SJCRH30 (cell line): ENCODE data around the gene VOPP1. TPM values are rescaled to one million over a fixed set of nuclear protein-coding genes. Genes with fewer than 3 reads are reported as not detected.
A peak's percentile ranks its signal among the peaks of the same experiment; 100 is the strongest.

ENCODE experiments used
- DNase-seq, 2 experiments: peaks; one replicate each; pipeline ENCODE4 v3.0.0-alpha.2; 2015 to 2020
- H3K27ac ChIP-seq: fragments of 250-450 bp; sonication (Bioruptor Pico); 2 replicates; pipeline ENCODE4 v1.5.1; 2020; ENCODE audit warnings: mild to moderate bottlenecking, moderate library complexity
- H3K27me3 ChIP-seq: fragments of 250-450 bp; sonication (Bioruptor Pico); 2 replicates; pipeline ENCODE4 v1.5.1; 2020; ENCODE audit warnings: mild to moderate bottlenecking, moderate library complexity
- H3K36me3 ChIP-seq: fragments of 250-450 bp; sonication (Bioruptor Pico); 2 replicates; pipeline ENCODE4 v1.5.1; 2020; ENCODE audit warnings: mild to moderate bottlenecking, moderate library complexity
- H3K4me1 ChIP-seq: fragments of 250-450 bp; sonication (Bioruptor Pico); 2 replicates; pipeline ENCODE4 v1.5.1; 2020; ENCODE audit warnings: mild to moderate bottlenecking, moderate library complexity
- H3K4me3 ChIP-seq: fragments of 250-450 bp; sonication (Bioruptor Pico); 2 replicates; pipeline ENCODE4 v1.5.1; 2020; ENCODE audit warnings: mild to moderate bottlenecking, moderate library complexity
- H3K9me3 ChIP-seq: fragments of 250-450 bp; sonication (Bioruptor Pico); replicated peaks from 2 replicates; pipeline ENCODE4 v1.5.1; 2020; ENCODE audit warnings: mild to moderate bottlenecking, moderate library complexity
- total RNA-seq: library from RNA; depleted of rRNA; stranded (reverse); fragments of >200 nt; shearing (Covaris generic); gene quantifications from 2 replicates; pipeline ENCODE4 v1.2.3, GENCODE V29; 2014

Gene VOPP1
- total RNA-seq, 1 experiment from 2014 or later, result 89.8 TPM

GRCh38 chr7:55464422-55464821, 107.9 kb downstream of the VOPP1 start:
- Histone ChIP-seq H3K4me1 (peaks cover 10% of the 10 kb centered on the region), H3K27me3 (no peaks in the 10 kb centered on the region), H3K27ac (no peak overlapping the region), H3K9me3 (peaks cover 9% of the 10 kb centered on the region), H3K4me3 (no peak overlapping the region), H3K36me3 (peaks cover 24% of the 10 kb centered on the region)
- no peak for DNase-seq

GRCh38 chr7:55463686-55464262, 108.5 kb downstream of the VOPP1 start:
- H3K36me3 ChIP-seq, result peaks cover 24% of the 10 kb centered on the region
- no peaks in the 10 kb centered on the region for H3K27me3 ChIP-seq
- H3K4me1 ChIP-seq, result peaks cover 3% of the 10 kb centered on the region
- H3K9me3 ChIP-seq, result peaks cover 9% of the 10 kb centered on the region
- no peak overlapping the region for H3K4me3 ChIP-seq
- DNase-seq, result no peak
- H3K27ac ChIP-seq, result no peak overlapping the region

DNA sequence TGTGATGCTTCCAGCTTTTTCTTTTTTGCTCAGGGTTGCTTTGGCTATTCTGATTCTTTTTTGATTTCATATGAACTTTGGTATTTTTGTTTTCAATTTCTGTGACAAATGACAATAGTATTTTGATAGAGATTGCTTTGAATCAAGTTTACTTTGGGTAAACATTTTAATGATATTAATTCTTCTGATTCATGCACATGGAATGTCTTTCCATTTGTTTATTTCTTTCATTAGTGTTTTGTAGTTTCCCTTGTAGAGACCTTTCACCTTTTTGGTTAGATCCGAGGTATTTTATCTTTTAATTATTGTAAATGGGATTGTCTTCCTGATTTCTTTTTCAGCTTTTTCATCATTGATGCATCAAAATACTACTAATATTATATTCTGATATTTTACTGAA, 114.0 kb downstream of the VOPP1 start:
- H3K36me3 ChIP-seq, result peaks cover 7% of the 10 kb centered on the region; the same call in 1 of the 2 replicates
- no peak overlapping the region for H3K4me3 ChIP-seq
- no peaks in the 10 kb centered on the region for H3K27me3 ChIP-seq
- H3K27ac ChIP-seq, result no peak overlapping the region
- DNase-seq, result no peak
- no peaks in the 10 kb centered on the region for H3K4me1 ChIP-seq
- H3K9me3 ChIP-seq, result peaks cover 18% of the 10 kb centered on the region

GRCh38 chr7:55457801-55458200, 114.5 kb downstream of the VOPP1 start:
- H3K27me3 ChIP-seq, result no peaks in the 10 kb centered on the region
- H3K9me3 ChIP-seq, result peaks cover 14% of the 10 kb centered on the region
- H3K4me1 ChIP-seq, result no peaks in the 10 kb centered on the region
- no peak overlapping the region for H3K4me3 ChIP-seq
- H3K36me3 ChIP-seq, result peaks cover 2% of the 10 kb centered on the region; the same call in 1 of the 2 replicates
- H3K27ac ChIP-seq, result no peak overlapping the region
- DNase-seq, result no peak

DNA sequence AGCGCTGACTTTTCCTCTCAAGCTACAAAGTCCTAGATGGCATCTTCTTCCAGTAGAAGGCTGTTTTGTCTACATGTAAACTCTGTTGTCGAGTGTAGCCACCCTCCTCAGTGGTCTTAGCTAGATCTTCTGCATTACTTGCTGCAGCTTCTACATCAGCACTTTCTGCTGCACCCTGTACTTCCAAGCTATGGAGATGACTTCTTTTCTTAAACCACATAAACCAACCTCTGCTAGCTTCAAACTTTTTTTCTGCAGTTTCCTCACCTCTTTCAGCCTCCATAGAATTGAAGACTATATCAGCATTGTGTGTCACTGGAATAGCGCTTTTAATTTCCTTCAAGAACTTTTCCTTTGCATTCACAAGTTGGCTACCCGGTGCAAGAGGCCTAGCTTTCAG, 119.3 kb downstream of the VOPP1 start:
- H3K9me3 ChIP-seq, result peaks cover 5% of the 10 kb centered on the region
- H3K4me1 ChIP-seq, result no peaks in the 10 kb centered on the region
- H3K36me3 ChIP-seq, result no peaks in the 10 kb centered on the region
- no peak overlapping the region for H3K27ac ChIP-seq
- H3K27me3 ChIP-seq, result no peaks in the 10 kb centered on the region
- H3K4me3 ChIP-seq, result no peak overlapping the region
- DNase-seq, result no peak

GRCh38 chr7:55449992-55450535, 122.2 kb downstream of the VOPP1 start:
- H3K9me3 ChIP-seq, result no peaks in the 10 kb centered on the region
- no peaks in the 10 kb centered on the region; the same call in 1 of the 2 replicates for H3K36me3 ChIP-seq
- no peak overlapping the region for H3K27ac ChIP-seq
- no peak overlapping the region for H3K4me3 ChIP-seq
- DNase-seq, result no peak
- no peaks in the 10 kb centered on the region for H3K27me3 ChIP-seq
- no peaks in the 10 kb centered on the region for H3K4me1 ChIP-seq

DNA sequence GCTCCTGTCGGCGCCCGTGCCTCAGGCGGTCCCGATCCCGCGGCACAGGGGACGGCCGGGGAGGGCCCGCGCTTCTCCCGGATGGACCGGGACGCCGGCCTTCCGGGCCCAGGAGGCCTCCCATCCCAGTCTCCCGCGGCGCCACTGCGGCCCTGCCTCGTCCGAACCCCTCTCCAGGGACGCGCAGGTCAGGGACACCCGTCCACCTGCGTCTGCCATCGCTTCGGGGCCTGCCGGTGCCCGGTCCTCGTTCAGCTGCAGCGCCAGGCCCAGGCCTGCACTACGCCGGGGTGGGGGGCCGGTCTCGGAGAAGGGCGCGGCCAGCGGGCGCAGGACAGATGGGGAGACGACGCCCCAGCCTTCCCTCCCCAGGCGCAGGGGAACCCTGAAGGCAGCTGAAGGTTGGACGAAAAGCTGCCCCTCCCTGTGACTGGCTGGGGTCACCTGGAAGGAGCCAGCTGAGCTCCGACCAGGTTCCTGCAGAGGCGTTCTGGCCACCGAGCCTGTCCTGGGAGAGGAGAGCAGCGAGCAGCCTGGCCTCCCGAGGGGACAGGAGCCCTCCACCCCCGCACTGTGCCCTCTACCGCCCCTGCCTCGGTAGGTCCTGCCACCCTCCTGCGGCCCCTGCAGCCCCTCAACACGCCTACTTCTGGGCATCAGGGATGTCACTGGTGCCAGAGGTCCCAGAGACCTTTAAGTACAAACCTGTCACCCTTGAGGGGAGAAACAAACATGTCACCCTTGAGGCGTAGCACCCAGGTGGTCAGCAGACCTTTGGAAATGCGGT, 122.9 kb downstream of the VOPP1 start:
- Histone ChIP-seq H3K9me3 (no peaks in the 10 kb centered on the region), H3K4me3 (no peak overlapping the region), H3K36me3 (no peaks in the 10 kb centered on the region; the same call in 1 of the 2 replicates), H3K27me3 (no peaks in the 10 kb centered on the region), H3K27ac (no peak overlapping the region), H3K4me1 (no peaks in the 10 kb centered on the region)
- DNase-seq, result no peak

DNA sequence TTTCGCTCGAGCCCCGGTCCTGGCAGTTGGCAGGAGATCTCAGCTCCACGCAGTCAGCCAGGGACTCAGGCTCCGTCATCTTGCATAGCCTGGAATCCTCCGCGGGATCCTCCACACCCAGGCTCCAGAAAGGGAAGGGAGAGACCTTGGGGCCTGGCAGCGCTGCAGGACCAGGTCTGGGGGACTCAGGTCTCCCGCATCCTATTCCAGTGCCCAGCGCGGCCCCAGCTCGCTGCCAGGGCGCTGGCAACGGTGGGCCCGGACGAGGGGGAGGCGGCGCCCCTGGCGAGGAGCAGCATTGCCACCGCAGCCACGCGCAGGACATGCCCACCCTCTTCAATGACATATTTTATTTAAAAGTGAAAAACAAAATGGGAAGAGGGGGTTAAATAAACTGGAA, 123.8 kb downstream of the VOPP1 start:
- no peaks in the 10 kb centered on the region for H3K9me3 ChIP-seq
- H3K4me3 ChIP-seq, result no peak overlapping the region
- no peak for DNase-seq
- H3K27ac ChIP-seq, result no peak overlapping the region
- H3K4me1 ChIP-seq, result no peaks in the 10 kb centered on the region
- no peaks in the 10 kb centered on the region for H3K27me3 ChIP-seq
- no peaks in the 10 kb centered on the region; the same call in 1 of the 2 replicates for H3K36me3 ChIP-seq

DNA sequence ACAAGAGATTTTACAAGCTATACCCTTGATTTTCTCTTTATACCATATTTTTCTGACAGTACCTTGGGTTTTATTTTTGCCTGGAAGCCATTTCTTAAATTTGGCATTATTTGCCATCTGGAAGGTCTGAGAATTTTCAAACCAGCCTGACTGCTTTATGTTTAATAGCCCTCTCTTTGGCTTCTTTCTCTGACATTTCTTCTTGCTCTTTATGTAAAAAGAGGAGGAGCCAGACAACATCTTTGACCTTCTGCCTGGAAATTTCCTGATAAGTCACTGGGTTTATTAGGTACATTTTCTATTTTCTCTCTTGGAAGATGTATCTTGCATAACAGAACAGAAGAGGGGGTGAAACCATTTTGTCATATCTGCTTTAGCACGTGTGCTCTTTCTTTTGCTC, 127.5 kb downstream of the VOPP1 start:
- DNase-seq, result no peak
- no peaks in the 10 kb centered on the region for H3K4me1 ChIP-seq
- no peak overlapping the region for H3K27ac ChIP-seq
- H3K9me3 ChIP-seq, result no peaks in the 10 kb centered on the region
- H3K27me3 ChIP-seq, result no peaks in the 10 kb centered on the region
- H3K36me3 ChIP-seq, result no peaks in the 10 kb centered on the region; the same call in 1 of the 2 replicates
- H3K4me3 ChIP-seq, result no peak overlapping the region

GRCh38 chr7:55441774-55442522, 130.4 kb downstream of the VOPP1 start:
- H3K27ac ChIP-seq, result no peak overlapping the region
- no peak overlapping the region for H3K4me3 ChIP-seq
- no peak for DNase-seq
- H3K4me1 ChIP-seq, result no peaks in the 10 kb centered on the region
- no peaks in the 10 kb centered on the region; the same call in 1 of the 2 replicates for H3K36me3 ChIP-seq
- H3K9me3 ChIP-seq, result no peaks in the 10 kb centered on the region
- H3K27me3 ChIP-seq, result no peaks in the 10 kb centered on the region

GRCh38 chr7:55441002-55441401, 131.3 kb downstream of the VOPP1 start:
- H3K9me3 ChIP-seq, result no peaks in the 10 kb centered on the region
- H3K4me1 ChIP-seq, result no peaks in the 10 kb centered on the region
- H3K36me3 ChIP-seq, result no peaks in the 10 kb centered on the region
- H3K4me3 ChIP-seq, result no peak overlapping the region
- DNase-seq, result no peak
- H3K27me3 ChIP-seq, result no peaks in the 10 kb centered on the region
- no peak overlapping the region for H3K27ac ChIP-seq

GRCh38 chr7:55440040-55440690, 132.1 kb downstream of the VOPP1 start:
- Histone ChIP-seq H3K4me1 (no peaks in the 10 kb centered on the region), H3K27ac (no peak overlapping the region), H3K9me3 (no peaks in the 10 kb centered on the region), H3K4me3 (no peak overlapping the region), H3K36me3 (no peaks in the 10 kb centered on the region), H3K27me3 (no peaks in the 10 kb centered on the region)
- DNase-seq, result no peak

DNA sequence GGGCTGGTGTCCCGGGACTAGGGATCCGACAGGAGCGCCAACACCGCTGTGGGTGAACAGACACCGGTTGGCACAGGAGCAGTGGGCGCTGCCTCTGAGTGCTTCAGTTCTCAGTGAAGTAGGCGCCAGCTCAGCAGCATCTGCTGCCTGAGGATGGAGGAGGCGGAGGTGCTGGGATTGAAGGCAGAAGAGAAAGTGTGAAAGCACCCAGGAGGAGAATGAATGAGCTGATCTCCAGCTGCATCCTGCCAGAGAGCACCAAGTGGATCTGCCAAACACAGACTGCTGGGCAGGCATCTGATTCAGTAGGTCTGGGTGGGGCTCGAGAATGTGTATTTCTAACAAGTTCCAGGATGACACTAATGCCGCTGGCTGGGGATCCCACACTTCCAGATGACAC, 132.7 kb downstream of the VOPP1 start:
- no peak overlapping the region for H3K27ac ChIP-seq
- peaks cover under 1% of the 10 kb centered on the region; the same call in 1 of the 2 replicates for H3K36me3 ChIP-seq
- no peaks in the 10 kb centered on the region for H3K4me1 ChIP-seq
- DNase-seq, result no peak
- no peaks in the 10 kb centered on the region for H3K9me3 ChIP-seq
- H3K4me3 ChIP-seq, result no peak overlapping the region
- H3K27me3 ChIP-seq, result no peaks in the 10 kb centered on the region

DNA sequence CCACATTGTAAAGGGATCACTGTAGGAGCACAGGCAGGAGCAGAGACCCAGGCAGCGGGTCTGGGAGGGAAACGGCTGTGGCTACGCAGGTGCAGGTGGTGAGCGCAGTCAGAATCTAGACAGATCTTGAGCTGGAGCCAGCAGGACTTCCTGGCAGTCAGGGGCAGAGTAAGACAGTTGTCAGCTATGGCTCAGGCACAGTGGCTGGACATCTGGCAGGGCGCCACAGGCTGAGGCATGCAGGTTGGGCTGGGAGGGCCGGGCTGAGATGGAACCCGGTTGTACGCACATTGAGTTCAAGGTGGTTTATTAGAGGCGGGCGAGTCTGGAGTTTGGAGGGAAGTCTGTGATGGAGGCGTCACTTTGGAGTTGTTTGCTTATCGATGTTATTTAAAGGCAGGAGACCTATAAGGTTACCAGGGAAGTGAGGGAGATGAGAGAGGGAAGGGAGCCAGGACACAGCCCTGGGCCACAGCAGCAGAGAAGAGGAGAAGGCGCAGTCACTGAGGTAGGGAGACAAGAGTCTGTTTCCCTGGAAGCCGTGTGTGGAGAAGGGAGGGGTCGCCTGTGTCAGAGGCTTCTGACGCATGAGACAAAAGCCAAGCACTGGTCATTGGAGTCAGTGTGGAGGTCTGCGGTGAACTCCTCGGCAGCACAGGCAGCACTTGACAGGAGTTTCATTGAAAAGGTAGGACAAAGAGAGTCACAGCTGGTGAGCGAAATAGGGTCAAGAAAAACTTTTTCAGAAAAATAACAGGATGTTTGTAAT, 133.4 kb downstream of the VOPP1 start:
- Histone ChIP-seq H3K4me3 (no peak overlapping the region), H3K9me3 (no peaks in the 10 kb centered on the region), H3K27ac (no peak overlapping the region), H3K36me3 (peaks cover 4% of the 10 kb centered on the region; the same call in 1 of the 2 replicates), H3K4me1 (no peaks in the 10 kb centered on the region), H3K27me3 (no peaks in the 10 kb centered on the region)
- DNase-seq, result peak; percentile 26 to 31
